HG02870 (cell line): ENCODE data around the gene KRTAP10-7.
"Not testable (repeated sequence)": the region's sequence is repeated elsewhere in the genome, so short reads cannot be mapped to it uniquely, and the experiment has no call there.

Experiments
- ATAC-seq: cut with Tn5 transposase; IDR thresholded peaks from one replicate; pipeline ENCODE4 v1.9.1; 2021; ENCODE audit warnings: mild to moderate bottlenecking, moderate library complexity; ENCODE audit not compliant: unreplicated experiment

KRTAP10-7 gene

GRCh38 chr21:44571296-44571695, 29.1 kb upstream of the KRTAP10-7 start:
- no peak for ATAC-seq

GRCh38 chr21:44571844-44572782, 28.3 kb upstream of the KRTAP10-7 start:
- no peak for ATAC-seq

GRCh38 chr21:44572959-44573583, 27.3 kb upstream of the KRTAP10-7 start:
- no peak for ATAC-seq

GRCh38 chr21:44573630-44574456, 26.6 kb upstream of the KRTAP10-7 start, which contains the start of gene KRTAP10-4:
KRTAP10-4 (plus strand) TSS chr21:44573729; CDS start chr21:44573759, 30 bp downstream.
- ATAC-seq = not testable (repeated sequence)

GRCh38 chr21:44574457-44575306, 25.7 kb upstream of the KRTAP10-7 start:
- ATAC-seq = no peak

GRCh38 chr21:44575307-44576024, 24.9 kb upstream of the KRTAP10-7 start:
- no peak for ATAC-seq

- no peak for ATAC-seq
Observed at GRCh38 chr21:44576025-44576420, 24.4 kb upstream of the KRTAP10-7 start.

GRCh38 chr21:44578371-44579055, 21.9 kb upstream of the KRTAP10-7 start:
- ATAC-seq = no peak

- ATAC-seq = no peak
Observed at GRCh38 chr21:44579056-44579832, 21.2 kb upstream of the KRTAP10-7 start.

GRCh38 chr21:44579833-44580144, 20.6 kb upstream of the KRTAP10-7 start:
- ATAC-seq = no peak

- not testable (repeated sequence) for ATAC-seq
Observed at GRCh38 chr21:44580231-44580821, 20.1 kb upstream of the KRTAP10-7 start, which contains the start of gene KRTAP10-5. KRTAP10-5 (minus strand) TSS chr21:44580604; CDS start chr21:44580578, 26 bp downstream.

GRCh38 chr21:44581158-44581557, 19.2 kb upstream of the KRTAP10-7 start:
- ATAC-seq = no peak

GRCh38 chr21:44582055-44582454, 18.3 kb upstream of the KRTAP10-7 start:
- ATAC-seq = no peak

- no peak for ATAC-seq
Observed at GRCh38 chr21:44583089-44583799, 17.2 kb upstream of the KRTAP10-7 start.

- no peak for ATAC-seq
Observed at GRCh38 chr21:44583800-44584147, 16.6 kb upstream of the KRTAP10-7 start.

GRCh38 chr21:44585892-44586291, 14.5 kb upstream of the KRTAP10-7 start:
- ATAC-seq = no peak

GRCh38 chr21:44589094-44589493, 11.3 kb upstream of the KRTAP10-7 start:
- no peak for ATAC-seq
